ENCODE results near the gene FOXA2.

The FOXA2 gene

DNA sequence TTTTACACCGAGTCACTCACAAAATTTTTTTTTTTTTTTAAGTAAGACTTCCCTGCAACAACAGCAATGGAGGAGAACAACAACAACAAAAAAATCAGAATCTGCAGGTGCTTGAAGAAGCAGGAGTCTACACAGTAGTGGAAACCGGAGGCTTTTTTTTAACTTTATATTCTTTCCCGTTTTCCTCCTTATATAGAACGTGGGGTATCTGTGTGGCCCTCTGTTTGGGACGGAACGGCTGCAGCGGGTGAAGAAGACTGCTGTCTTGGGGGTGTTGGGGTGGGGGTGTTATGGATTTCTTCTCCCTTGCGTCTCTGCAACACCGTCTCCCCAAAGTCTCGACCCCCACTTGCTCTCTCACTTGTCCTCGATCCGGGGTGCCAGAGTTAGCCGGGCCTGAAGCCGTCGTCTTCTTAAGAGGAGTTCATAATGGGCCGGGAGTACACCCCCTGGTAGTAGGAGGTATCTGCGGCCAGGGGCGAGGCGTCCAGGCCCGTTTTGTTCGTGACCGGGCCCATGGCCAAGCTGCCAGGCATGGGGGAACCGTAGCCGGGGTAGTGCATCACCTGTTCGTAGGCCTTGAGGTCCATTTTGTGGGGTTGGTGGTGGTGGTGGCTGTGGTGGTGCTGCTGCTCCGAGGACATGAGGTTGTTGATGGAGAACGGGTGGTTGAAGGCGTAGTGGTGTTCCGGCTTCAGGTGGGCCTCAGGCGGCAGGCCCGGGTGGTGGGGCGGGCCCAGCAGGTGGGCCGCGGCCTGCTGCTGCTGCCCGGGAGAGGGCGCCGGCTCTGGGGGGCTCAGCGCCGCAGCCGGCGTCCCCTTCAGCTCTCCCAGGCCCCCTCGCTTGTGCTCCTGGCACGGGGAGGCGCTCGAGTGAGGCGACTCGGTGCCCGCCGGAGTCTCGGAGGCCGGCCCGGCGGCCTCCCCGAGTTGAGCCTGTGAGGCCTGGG lies 2.7 kb downstream of the FOXA2 start:
- H3K4me3 ChIP-seq (ENCODE audit: low read depth, low read length), result no peak overlapping the region
- no peak for TF ChIP-seq CTCF (IDR thresholded peaks at IDR 0.05; ENCODE audit: borderline replicate concordance, insufficient read depth, low read depth, low read length)

GRCh38 chr20:22579711-22580697 lies 4.4 kb downstream of the FOXA2 start:
- H3K4me3 ChIP-seq (ENCODE audit: low read depth, low read length), result no peak overlapping the region
- TF ChIP-seq CTCF (IDR thresholded peaks at IDR 0.05; ENCODE audit: borderline replicate concordance, insufficient read depth, low read depth, low read length), result no peak

DNA sequence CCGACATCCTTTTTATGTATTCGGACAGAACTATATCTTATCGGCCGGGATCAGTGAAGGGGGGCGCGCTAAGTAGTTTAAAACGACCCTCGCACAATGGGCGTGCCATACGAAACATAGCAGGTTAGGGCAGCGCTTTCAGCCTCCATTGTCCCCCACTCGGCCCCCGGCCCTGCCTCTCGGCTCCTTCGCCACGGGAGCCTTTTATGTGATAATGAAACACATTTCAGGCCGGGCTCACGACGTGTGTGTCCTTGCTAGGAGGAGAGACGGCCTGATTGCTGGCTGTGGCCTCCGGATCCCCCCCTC lies 5.3 kb downstream of the FOXA2 start:
- no peak for TF ChIP-seq CTCF (IDR thresholded peaks at IDR 0.05; ENCODE audit: borderline replicate concordance, insufficient read depth, low read depth, low read length)
- no peak overlapping the region for H3K4me3 ChIP-seq (ENCODE audit: low read depth, low read length)

- no peak overlapping the region for H3K4me3 ChIP-seq (ENCODE audit: low read depth, low read length)
Measured at GRCh38 chr20:22578221-22579118, 5.9 kb downstream of the FOXA2 start.

GRCh38 chr20:22577515-22578220 lies 6.7 kb downstream of the FOXA2 start:
- no peak overlapping the region for H3K4me3 ChIP-seq (ENCODE audit: low read depth, low read length)
- no peak for TF ChIP-seq CTCF (IDR thresholded peaks at IDR 0.05; ENCODE audit: borderline replicate concordance, insufficient read depth, low read depth, low read length)

More at GRCh38 chr20:22578221-22579118, 5.9 kb downstream of the FOXA2 start:
- no peak for TF ChIP-seq CTCF (IDR thresholded peaks at IDR 0.05; ENCODE audit: borderline replicate concordance, insufficient read depth, low read depth, low read length)
